HepG2 (cell line): ENCODE measurements around the gene CCDC59. TPM values are rescaled to one million over a fixed set of nuclear protein-coding genes. Genes with fewer than 3 reads are reported as not detected.
A peak's percentile ranks its signal among the peaks of the same experiment; 100 is the strongest.

Experiments used
- CBX1 ChIP-seq: IDR thresholded peaks from one replicate; pipeline ENCODE4 v1.6.1; 2016; ENCODE audit warnings: antibody characterized with exemption, low read depth
- EHMT2 ChIP-seq: fragments of 200-600 bp; sonication (generic); IDR thresholded peaks from 2 replicates; pipeline ENCODE4 v1.7.0; 2017; ENCODE audit warnings: antibody characterized with exemption, low read depth, low read length, borderline replicate concordance
- HNF4G ChIP-seq, 2 experiments: sonication (generic) in 1 of 2; formaldehyde crosslinking in 1 of 2; IDR thresholded peaks; 2 replicates each; pipeline versions ENCODE4 v1.4.0 to v1.6.1; 2011 to 2020; ENCODE audit warnings: borderline replicate concordance in 2 of 2, low read depth in 2 of 2, mild to moderate bottlenecking in 2 of 2, low read length in 1 of 2, missing genetic modification reagents in 1 of 2, moderate library complexity in 1 of 2
- HOXA7 ChIP-seq: sonication (generic); formaldehyde crosslinking; IDR thresholded peaks from 2 replicates; pipeline ENCODE4 v1.8.1; 2022; ENCODE audit warnings: mild to moderate bottlenecking, missing genetic modification reagents, moderate library complexity
- KLF13 ChIP-seq: sonication (generic); formaldehyde crosslinking; IDR thresholded peaks from 2 replicates; pipeline ENCODE4 v1.4.0; 2020; ENCODE audit warnings: mild to moderate bottlenecking, missing genetic modification reagents
- MTF2 ChIP-seq: sonication (generic); formaldehyde crosslinking; IDR thresholded peaks from 2 replicates; pipeline ENCODE4 v1.5.0; 2020; ENCODE audit warnings: missing genetic modification reagents, borderline replicate concordance
- SP1 ChIP-seq, 2 experiments: fragments of 450-650 bp in 1 of 2; sonication (generic) in 1 of 2; formaldehyde crosslinking in 1 of 2; IDR thresholded peaks; 2 replicates each; pipeline versions ENCODE4 v1.4.0 to v1.6.1; 2016 to 2020; ENCODE audit warnings: missing genetic modification reagents in 1 of 2
- STAT6 ChIP-seq: sonication (generic); formaldehyde crosslinking; IDR thresholded peaks from 2 replicates; pipeline ENCODE4 v1.4.0; 2020; ENCODE audit warnings: missing genetic modification reagents, mild to moderate bottlenecking, borderline replicate concordance
- TFDP1 ChIP-seq: IDR thresholded peaks from 2 replicates; pipeline ENCODE4 v1.6.1; 2016; ENCODE audit warnings: missing compliant biosample characterization, missing genetic modification reagents, borderline replicate concordance
- ZKSCAN5 ChIP-seq: sonication (generic); formaldehyde crosslinking; IDR thresholded peaks from 2 replicates; pipeline ENCODE4 v1.5.1; 2020; ENCODE audit warnings: mild to moderate bottlenecking, missing genetic modification reagents
- ZNF101 ChIP-seq: sonication (generic); formaldehyde crosslinking; IDR thresholded peaks from 2 replicates; pipeline ENCODE4 v1.4.0; 2020; ENCODE audit warnings: mild to moderate bottlenecking, low read depth, missing genetic modification reagents, borderline replicate concordance
- ZNF136 ChIP-seq: sonication (generic); formaldehyde crosslinking; IDR thresholded peaks from 2 replicates; pipeline ENCODE4 v1.8.1; 2022; ENCODE audit warnings: low read depth, mild to moderate bottlenecking, moderate library complexity, missing genetic modification reagents
- ZNF331 ChIP-seq: sonication (generic); formaldehyde crosslinking; IDR thresholded peaks from 2 replicates; pipeline ENCODE4 v1.4.0; 2020; ENCODE audit warnings: missing genetic modification reagents
- ZNF598 ChIP-seq: sonication (generic); formaldehyde crosslinking; IDR thresholded peaks from 2 replicates; pipeline ENCODE4 v1.5.1; 2020; ENCODE audit warnings: mild to moderate bottlenecking, missing genetic modification reagents, borderline replicate concordance
- ZNF614 ChIP-seq: IDR thresholded peaks from 2 replicates; pipeline ENCODE4 v1.6.1; 2018; ENCODE audit warnings: missing biosample characterization, missing genetic modification reagents, inconsistent platforms, borderline replicate concordance
- ZNF761 ChIP-seq: sonication (generic); formaldehyde crosslinking; conservative IDR thresholded peaks from 2 replicates; pipeline ENCODE4 v1.4.0; 2020; ENCODE audit warnings: mild to moderate bottlenecking, missing genetic modification reagents
- polyA plus RNA-seq, 8 experiments: library from polyadenylated mRNA; depleted of rRNA in 3 of 8; stranded (reverse) in 7 of 8; unstranded in 1 of 8; fragments of >200 nt; fragmentation: Illumina TruSeq in 4 of 8; extraction: Trizol in 4 of 8; gene quantifications; 2 replicates each; pipeline versions ENCODE4 v1.2.1 to v1.2.3, GENCODE V29; 2011 to 2016; ENCODE audit warnings: low read depth in 4 of 8, missing spikeins in 1 of 8, mixed read lengths in 1 of 8; ENCODE audit not compliant: insufficient read depth in 1 of 8
- total RNA-seq, 5 experiments: library from RNA; depleted of rRNA; stranded (reverse); fragments of >200 nt; fragmentation: Illumina TruSeq; extraction: Trizol; gene quantifications; 2 replicates each; pipeline ENCODE4 v1.2.3, GENCODE V29; 2016; ENCODE audit warnings: low read depth in 1 of 5
- TF ChIP-seq, protein P1 (sequence below): sonication (generic); formaldehyde crosslinking; IDR thresholded peaks from 2 replicates; pipeline ENCODE4 v1.9.0; 2021; ENCODE audit warnings: missing genetic modification reagents, borderline replicate concordance

The CCDC59 gene
- total and polyA plus RNA-seq, 2 of the 13 experiments (the other 11 are each of a cell fraction or from before 2014, with no cell fraction given) = 16.1 to 81.3 TPM

DNA sequence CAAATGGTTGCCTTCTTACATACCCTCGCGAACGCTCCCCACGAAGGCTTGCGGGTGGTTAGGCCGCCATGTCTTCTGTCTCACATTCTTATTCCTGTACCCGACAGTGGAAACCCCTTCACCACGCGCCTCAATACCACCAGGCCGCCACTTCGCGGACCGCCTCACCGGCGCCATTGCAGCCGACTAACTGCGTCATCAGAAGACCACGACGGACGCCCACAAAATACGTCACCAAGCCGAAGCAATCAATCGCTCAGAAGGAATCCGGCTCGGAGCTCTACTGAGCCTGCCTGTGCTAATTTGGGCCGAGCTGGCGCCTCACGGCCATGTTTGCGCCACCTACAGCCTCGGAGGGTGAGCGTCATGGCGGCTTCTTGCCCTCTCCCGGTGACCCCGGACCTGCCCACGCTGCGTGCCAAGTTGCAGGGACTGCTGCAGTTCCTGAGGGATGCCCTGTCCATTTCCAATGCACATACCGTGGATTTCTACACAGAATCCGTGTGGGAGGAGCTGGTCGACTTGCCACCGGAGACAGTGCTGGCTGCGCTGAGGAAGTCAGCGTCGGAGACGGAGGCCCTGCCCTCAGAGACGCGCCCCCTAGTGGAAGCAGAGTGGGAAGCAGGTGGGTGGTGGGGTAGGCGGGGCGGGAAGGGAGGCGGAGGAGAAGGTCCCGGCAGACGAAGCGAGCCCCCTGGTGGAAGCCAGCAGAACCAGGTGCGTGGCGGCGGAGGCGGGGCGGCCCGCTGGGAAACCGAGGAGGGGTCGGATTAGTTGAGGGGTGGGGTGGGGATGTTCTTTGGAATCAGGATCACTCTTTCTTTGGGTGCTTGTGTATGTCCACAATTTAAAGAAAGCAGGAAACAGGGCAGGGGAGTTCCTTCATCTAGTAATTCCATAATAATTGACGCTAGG is at the start of gene CCDC59, which contains the start of gene METTL25 (continued):
- TF ChIP-seq EHMT2 (no peak), CBX1 (peak; percentile 98), MTF2 (CRISPR knock-in tag) (peak; percentile 94; the same call in 1 of the 2 replicates), STAT6 (CRISPR knock-in tag) (peak; percentile 80; the same call in 1 of the 2 replicates), SP1 (IDR thresholded peaks at IDR 0.05) (no peak), SP1 (CRISPR knock-in tag; IDR thresholded peaks at IDR 0.05) (peak; percentile 74), ZKSCAN5 (CRISPR knock-in tag) (0 out of 2 replicates have a peak, but pooled peaks have one; percentile 63), ZNF101 (CRISPR knock-in tag) (no peak), HNF4G (IDR thresholded peaks at IDR 0.05; ENCODE audit: borderline replicate concordance, low read depth, low read length) (no peak), HNF4G (CRISPR knock-in tag; IDR thresholded peaks at IDR 0.05; ENCODE audit: borderline replicate concordance, low read depth) (0 out of 2 replicates have a peak, but pooled peaks have one; percentile 67), ZNF614 (peak; percentile 87), TFDP1 (peak; percentile 49; the same call in 1 of the 2 replicates), ZNF136 (peak; percentile 78), ZNF598 (peak; percentile 88; the same call in 1 of the 2 replicates), ZNF331 (CRISPR knock-in tag) (peak; percentile 94), HOXA7 (CRISPR knock-in tag) (peak; percentile 91; the same call in 1 of the 2 replicates), KLF13 (no peak), ZNF761 (CRISPR knock-in tag) (peak; percentile 92; the same call in 1 of the 2 replicates)
- TF ChIP-seq, protein P1, sequence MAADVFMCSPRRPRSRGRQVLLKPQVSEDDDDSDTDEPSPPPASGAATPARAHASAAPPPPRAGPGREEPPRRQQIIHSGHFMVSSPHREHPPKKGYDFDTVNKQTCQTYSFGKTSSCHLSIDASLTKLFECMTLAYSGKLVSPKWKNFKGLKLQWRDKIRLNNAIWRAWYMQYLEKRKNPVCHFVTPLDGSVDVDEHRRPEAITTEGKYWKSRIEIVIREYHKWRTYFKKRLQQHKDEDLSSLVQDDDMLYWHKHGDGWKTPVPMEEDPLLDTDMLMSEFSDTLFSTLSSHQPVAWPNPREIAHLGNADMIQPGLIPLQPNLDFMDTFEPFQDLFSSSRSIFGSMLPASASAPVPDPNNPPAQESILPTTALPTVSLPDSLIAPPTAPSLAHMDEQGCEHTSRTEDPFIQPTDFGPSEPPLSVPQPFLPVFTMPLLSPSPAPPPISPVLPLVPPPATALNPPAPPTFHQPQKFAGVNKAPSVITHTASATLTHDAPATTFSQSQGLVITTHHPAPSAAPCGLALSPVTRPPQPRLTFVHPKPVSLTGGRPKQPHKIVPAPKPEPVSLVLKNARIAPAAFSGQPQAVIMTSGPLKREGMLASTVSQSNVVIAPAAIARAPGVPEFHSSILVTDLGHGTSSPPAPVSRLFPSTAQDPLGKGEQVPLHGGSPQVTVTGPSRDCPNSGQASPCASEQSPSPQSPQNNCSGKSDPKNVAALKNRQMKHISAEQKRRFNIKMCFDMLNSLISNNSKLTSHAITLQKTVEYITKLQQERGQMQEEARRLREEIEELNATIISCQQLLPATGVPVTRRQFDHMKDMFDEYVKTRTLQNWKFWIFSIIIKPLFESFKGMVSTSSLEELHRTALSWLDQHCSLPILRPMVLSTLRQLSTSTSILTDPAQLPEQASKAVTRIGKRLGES (CRISPR knock-in tag) = no peak
